ENCODE results near the gene STK38. TPM values are rescaled to one million over a fixed set of nuclear protein-coding genes. Genes with fewer than 3 reads are reported as not detected.

The STK38 gene
- total and polyA plus RNA-seq, 2 experiments from 2014 or later: 17.1 to 35.3 TPM

DNA sequence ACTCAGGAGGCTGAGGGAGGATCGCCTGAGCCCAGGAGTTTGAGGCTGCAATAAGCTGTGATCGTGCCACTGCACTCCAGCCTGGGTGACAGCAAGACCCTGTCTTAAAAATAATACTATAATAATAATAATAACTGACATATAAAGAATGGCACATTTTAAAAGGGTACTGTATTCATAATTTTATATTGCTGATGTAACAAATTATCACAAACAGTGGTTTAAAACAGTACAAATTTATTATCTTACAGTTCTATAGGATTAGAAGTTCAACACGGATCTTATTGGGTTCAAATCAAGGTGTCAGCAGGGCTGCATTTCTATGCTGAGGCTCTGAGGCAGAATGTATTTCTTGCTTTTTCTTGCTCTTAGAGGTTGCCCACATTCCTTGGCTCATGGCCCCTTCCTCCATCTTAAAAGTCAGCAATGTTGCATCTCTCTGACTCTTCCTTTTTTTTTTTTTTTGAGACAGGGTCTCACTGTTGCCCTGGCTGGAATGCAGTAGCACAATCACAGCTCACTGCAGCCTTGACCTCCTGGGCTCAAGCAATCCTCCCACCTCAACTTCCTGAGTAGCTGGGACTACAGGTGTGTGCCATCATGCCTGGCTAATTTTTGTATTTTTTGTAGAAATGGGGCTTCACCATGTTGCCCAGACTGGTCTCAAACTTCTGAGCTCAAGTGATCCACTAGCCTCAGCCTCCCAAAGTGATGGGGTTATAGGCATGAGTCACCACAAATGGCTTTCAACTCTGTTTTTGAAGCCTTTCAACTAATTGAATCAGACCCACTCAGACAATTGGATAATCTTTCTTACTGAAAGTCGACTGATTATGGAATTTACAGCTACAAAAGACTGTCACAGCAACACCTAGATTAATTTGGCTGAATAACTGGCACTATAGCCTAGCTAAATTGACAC lies 24.1 kb upstream of the STK38 start:
- H3K27ac ChIP-seq: no peak overlapping the region
- no peaks in the 10 kb centered on the region for H3K4me1 ChIP-seq (ENCODE audit: low read depth)
- DNase-seq (ENCODE audit: low read depth in 1 of 2, low spot score in 1 of 2): no peak
- TF ChIP-seq, protein P1, sequence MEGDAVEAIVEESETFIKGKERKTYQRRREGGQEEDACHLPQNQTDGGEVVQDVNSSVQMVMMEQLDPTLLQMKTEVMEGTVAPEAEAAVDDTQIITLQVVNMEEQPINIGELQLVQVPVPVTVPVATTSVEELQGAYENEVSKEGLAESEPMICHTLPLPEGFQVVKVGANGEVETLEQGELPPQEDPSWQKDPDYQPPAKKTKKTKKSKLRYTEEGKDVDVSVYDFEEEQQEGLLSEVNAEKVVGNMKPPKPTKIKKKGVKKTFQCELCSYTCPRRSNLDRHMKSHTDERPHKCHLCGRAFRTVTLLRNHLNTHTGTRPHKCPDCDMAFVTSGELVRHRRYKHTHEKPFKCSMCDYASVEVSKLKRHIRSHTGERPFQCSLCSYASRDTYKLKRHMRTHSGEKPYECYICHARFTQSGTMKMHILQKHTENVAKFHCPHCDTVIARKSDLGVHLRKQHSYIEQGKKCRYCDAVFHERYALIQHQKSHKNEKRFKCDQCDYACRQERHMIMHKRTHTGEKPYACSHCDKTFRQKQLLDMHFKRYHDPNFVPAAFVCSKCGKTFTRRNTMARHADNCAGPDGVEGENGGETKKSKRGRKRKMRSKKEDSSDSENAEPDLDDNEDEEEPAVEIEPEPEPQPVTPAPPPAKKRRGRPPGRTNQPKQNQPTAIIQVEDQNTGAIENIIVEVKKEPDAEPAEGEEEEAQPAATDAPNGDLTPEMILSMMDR (IDR thresholded peaks at IDR 0.05; ENCODE audit: low read depth, low read length): no peak
- H3K4me3 ChIP-seq: no peak overlapping the region
- H3K9me3 ChIP-seq (ENCODE audit: low read depth): no peaks in the 10 kb centered on the region
- no peaks in the 10 kb centered on the region for H3K36me3 ChIP-seq
- H3K27me3 ChIP-seq: no peaks in the 10 kb centered on the region

DNA sequence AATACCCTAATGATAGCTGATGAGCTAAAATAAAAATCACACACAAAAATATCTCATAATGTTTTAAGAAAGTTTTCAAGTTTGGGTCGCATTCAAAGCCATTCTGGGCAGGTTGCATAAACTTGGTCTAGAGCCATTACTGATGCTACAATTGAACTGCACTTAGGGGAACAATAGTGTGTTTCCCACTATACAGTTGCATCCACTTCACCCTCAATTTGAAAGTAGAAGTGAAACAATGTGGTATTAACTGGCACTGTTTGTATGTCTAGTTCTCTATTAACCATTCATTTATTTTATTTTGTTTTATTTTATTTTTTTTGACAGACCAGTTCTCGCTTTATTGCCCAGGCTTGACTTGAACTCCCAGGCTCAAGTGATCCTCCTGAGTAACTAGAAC lies 23.0 kb upstream of the STK38 start:
- Histone ChIP-seq H3K9me3 (ENCODE audit: low read depth) (no peaks in the 10 kb centered on the region), H3K4me1 (ENCODE audit: low read depth) (no peaks in the 10 kb centered on the region), H3K27me3 (no peaks in the 10 kb centered on the region), H3K36me3 (no peaks in the 10 kb centered on the region), H3K4me3 (no peak overlapping the region), H3K27ac (no peak overlapping the region)
- DNase-seq (ENCODE audit: low read depth in 1 of 2, low spot score in 1 of 2): no peak
- TF ChIP-seq, protein P1 (IDR thresholded peaks at IDR 0.05; ENCODE audit: low read depth, low read length): no peak

- Histone ChIP-seq H3K27ac (no peak overlapping the region), H3K9me3 (ENCODE audit: low read depth) (no peaks in the 10 kb centered on the region), H3K36me3 (no peaks in the 10 kb centered on the region), H3K4me1 (ENCODE audit: low read depth) (peaks cover 7% of the 10 kb centered on the region), H3K4me3 (no peak overlapping the region), H3K27me3 (no peaks in the 10 kb centered on the region)
- no peak for DNase-seq (ENCODE audit: low read depth in 1 of 2, low spot score in 1 of 2)
- TF ChIP-seq, protein P1 (IDR thresholded peaks at IDR 0.05; ENCODE audit: low read depth, low read length): no peak
Observed at GRCh38 chr6:36566418-36566905, 19.2 kb upstream of the STK38 start.

GRCh38 chr6:36563928-36564284 lies 16.6 kb upstream of the STK38 start:
- TF ChIP-seq, protein P1 (IDR thresholded peaks at IDR 0.05; ENCODE audit: low read depth, low read length): no peak

GRCh38 chr6:36563237-36563927 lies 16.1 kb upstream of the STK38 start:
- Histone ChIP-seq H3K4me3 (no peak overlapping the region), H3K27ac (peak overlapping the region; percentile 4), H3K4me1 (ENCODE audit: low read depth) (peaks cover 7% of the 10 kb centered on the region), H3K36me3 (no peaks in the 10 kb centered on the region), H3K27me3 (no peaks in the 10 kb centered on the region), H3K9me3 (ENCODE audit: low read depth) (no peaks in the 10 kb centered on the region)
- peak; percentile 11 to 58 for DNase-seq (ENCODE audit: low read depth in 1 of 2, low spot score in 1 of 2)
- TF ChIP-seq, protein P1 (IDR thresholded peaks at IDR 0.05; ENCODE audit: low read depth, low read length): no peak

More at GRCh38 chr6:36563928-36564284, 16.6 kb upstream of the STK38 start:
- Histone ChIP-seq H3K4me3 (no peak overlapping the region), H3K9me3 (ENCODE audit: low read depth) (no peaks in the 10 kb centered on the region), H3K27me3 (no peaks in the 10 kb centered on the region), H3K4me1 (ENCODE audit: low read depth) (peaks cover 7% of the 10 kb centered on the region), H3K27ac (no peak overlapping the region), H3K36me3 (no peaks in the 10 kb centered on the region)
- DNase-seq (ENCODE audit: low read depth in 1 of 2, low spot score in 1 of 2): no peak
